K562 (cell line): ENCODE results near the gene SCAMP3. TPM values are rescaled to one million over a fixed set of nuclear protein-coding genes. Genes with fewer than 3 reads are reported as not detected.

ENCODE experiments used
- BACH1 ChIP-seq: fragments of 200-800 bp; sonication (Bioruptor generic); IDR thresholded peaks from 2 replicates; pipeline ENCODE4 v1.6.1; 2016; ENCODE audit warnings: missing genetic modification characterization, missing compliant biosample characterization
- BDP1 ChIP-seq: IDR thresholded peaks from 3 replicates; pipeline ENCODE4 v1.6.1; 2011; ENCODE audit not compliant: insufficient read length, insufficient read depth
- FOXP1 ChIP-seq: sonication (generic); formaldehyde crosslinking; IDR thresholded peaks from 2 replicates; pipeline ENCODE4 v1.8.0; 2022; ENCODE audit warnings: mild to moderate bottlenecking, missing genetic modification reagents
- GATAD2A ChIP-seq: fragments of 450-650 bp; IDR thresholded peaks from 2 replicates; pipeline ENCODE4 v1.6.1; 2017
- GTF2A2 ChIP-seq: IDR thresholded peaks from 2 replicates; pipeline ENCODE4 v1.6.1; 2016; ENCODE audit warnings: mild to moderate bottlenecking, missing genetic modification characterization, missing compliant biosample characterization
- LEF1 ChIP-seq: fragments of 450-650 bp; IDR thresholded peaks from 2 replicates; pipeline ENCODE4 v1.6.1; 2016; ENCODE audit warnings: mild to moderate bottlenecking
- NFIC ChIP-seq: fragments of 450-650 bp; IDR thresholded peaks from 2 replicates; pipeline ENCODE4 v1.6.1; 2017; ENCODE audit warnings: mild to moderate bottlenecking, inconsistent platforms
- NR4A1 ChIP-seq, 2 experiments: fragments of 250-450 bp in 1 of 2; fragments of 450-650 bp in 1 of 2; sonication (Bioruptor Pico) in 1 of 2; IDR thresholded peaks; 2 replicates each; pipeline versions ENCODE4 v1.4.0 to v1.6.1; 2016 to 2020; ENCODE audit warnings: mild to moderate bottlenecking in 2 of 2, missing compliant biosample characterization in 1 of 2, missing genetic modification characterization in 1 of 2, moderate library complexity in 1 of 2
- SMAD1 ChIP-seq: fragments of 150-350 bp; IDR thresholded peaks from 2 replicates; pipeline ENCODE4 v1.6.1; 2014; ENCODE audit warnings: low read length, low read depth; ENCODE audit not compliant: partially characterized antibody
- STAT5A ChIP-seq: IDR thresholded peaks from 2 replicates; pipeline ENCODE4 v1.6.1; 2012; ENCODE audit warnings: low read length, inconsistent platforms, borderline replicate concordance
- ZBTB1 ChIP-seq: sonication (generic); formaldehyde crosslinking; IDR thresholded peaks from 2 replicates; pipeline ENCODE4 v1.8.1; 2023; ENCODE audit warnings: missing genetic modification reagents, low read depth, mild to moderate bottlenecking, borderline replicate concordance
- ZNF217 ChIP-seq: sonication (generic); formaldehyde crosslinking; IDR thresholded peaks from 2 replicates; pipeline ENCODE4 v1.8.0; 2022; ENCODE audit warnings: mild to moderate bottlenecking, missing genetic modification reagents
- polyA plus RNA-seq, 8 experiments: library from polyadenylated mRNA; depleted of rRNA in 4 of 8; stranded (reverse) in 5 of 8; unstranded in 3 of 8; fragments of >200 nt; fragmentation: Nextera tagmentation in 2 of 8; fragmentation: Illumina TruSeq in 1 of 8; extraction: Ambion mirVana in 2 of 8; extraction: Trizol in 1 of 8; gene quantifications; 2 replicates each; pipeline versions ENCODE4 v1.2.1 to v1.2.3, GENCODE V29; 2011 to 2014; ENCODE audit warnings: inconsistent platforms in 1 of 8, missing spikeins in 1 of 8
- total RNA-seq, 7 experiments: library from RNA; depleted of rRNA in 6 of 7; stranded (reverse); fragments of >200 nt in 6 of 7; fragmentation: Illumina TruSeq in 2 of 7; extraction: Trizol in 2 of 7; gene quantifications; 2 replicates each; pipeline versions ENCODE4 v1.2.1 to v1.2.3, GENCODE V29; 2011 to 2021; ENCODE audit warnings: low replicate concordance in 1 of 7
- TF ChIP-seq, protein P1 (sequence below): fragments of 250-450 bp; sonication (Bioruptor Pico); IDR thresholded peaks from 2 replicates; pipeline ENCODE4 v1.4.0; 2020; ENCODE audit warnings: mild to moderate bottlenecking, moderate library complexity
- TF ChIP-seq, protein P2 (sequence below): sonication (generic); formaldehyde crosslinking; IDR thresholded peaks from 2 replicates; pipeline ENCODE4 v1.8.1; 2023; ENCODE audit warnings: mild to moderate bottlenecking, missing genetic modification reagents
- TF ChIP-seq, protein P3 (sequence below): IDR thresholded peaks from 3 replicates; pipeline ENCODE4 v1.6.1; 2011; ENCODE audit warnings: borderline replicate concordance, mild to moderate bottlenecking; ENCODE audit not compliant: insufficient read length, insufficient read depth
- TF ChIP-seq, protein P4 (sequence below), 2 experiments: fragments of 450-650 bp in 1 of 2; sonication (generic) in 1 of 2; formaldehyde crosslinking; conservative IDR thresholded peaks; 2 replicates each; pipeline versions ENCODE4 v1.4.0 to v1.8.1; 2020 to 2022; ENCODE audit warnings: mild to moderate bottlenecking in 1 of 2, missing genetic modification reagents in 1 of 2
- TF ChIP-seq, protein P5 (sequence below): conservative IDR thresholded peaks from 2 replicates; pipeline ENCODE4 v1.6.1; 2011; ENCODE audit warnings: low read depth, mild to moderate bottlenecking, low read length; ENCODE audit not compliant: control insufficient read depth
- TF ChIP-seq, protein P6 (sequence below): fragments of 450-650 bp; formaldehyde crosslinking; IDR thresholded peaks from 2 replicates; pipeline ENCODE4 v1.4.0; 2022; ENCODE audit warnings: missing genetic modification characterization

Gene SCAMP3
- total and polyA plus RNA-seq, 9 of the 15 experiments (the other 6 are each of a cell fraction or from before 2014, with no cell fraction given): 14.2 to 131 (median 86.1) TPM

DNA sequence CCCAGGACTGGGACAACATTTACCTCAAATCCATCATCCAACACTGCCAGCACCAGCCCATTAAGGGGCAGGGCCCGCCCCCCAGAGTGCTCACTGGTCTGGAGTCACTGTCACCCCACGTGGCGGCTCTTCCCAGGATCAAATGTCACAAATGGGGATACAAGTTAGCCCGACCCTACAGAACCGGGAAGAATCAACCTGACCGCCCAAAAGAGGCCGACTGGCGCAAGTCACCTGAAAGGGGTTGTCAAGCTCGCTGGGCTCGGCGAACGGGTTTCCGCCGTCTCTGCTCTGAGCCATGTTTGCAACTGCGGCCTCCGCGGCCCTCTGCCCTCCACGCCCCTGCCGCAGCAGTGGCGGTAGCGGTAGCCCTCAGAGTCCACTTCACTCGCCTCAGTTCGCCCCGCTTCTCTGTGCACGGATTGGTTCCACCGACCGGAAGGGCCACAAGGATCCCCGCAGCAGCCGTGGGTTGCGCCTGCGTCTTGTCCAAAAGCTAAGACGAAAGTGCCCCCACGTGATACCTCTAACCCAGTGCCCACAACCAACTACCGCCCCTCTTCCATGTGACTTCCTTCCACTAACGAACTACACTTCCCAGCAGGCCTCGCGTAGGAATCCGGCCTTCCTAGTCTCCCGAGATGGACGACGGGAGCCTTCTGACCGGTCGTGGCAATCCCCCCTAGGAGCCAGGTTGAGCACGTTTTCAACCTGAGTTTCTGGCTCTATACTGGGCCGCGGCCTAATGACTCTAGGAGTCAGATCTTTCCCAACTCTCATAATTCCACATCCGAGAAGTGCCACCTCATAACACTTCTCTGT is at the start of gene SCAMP3 (continued):
- TF ChIP-seq, protein P1, sequence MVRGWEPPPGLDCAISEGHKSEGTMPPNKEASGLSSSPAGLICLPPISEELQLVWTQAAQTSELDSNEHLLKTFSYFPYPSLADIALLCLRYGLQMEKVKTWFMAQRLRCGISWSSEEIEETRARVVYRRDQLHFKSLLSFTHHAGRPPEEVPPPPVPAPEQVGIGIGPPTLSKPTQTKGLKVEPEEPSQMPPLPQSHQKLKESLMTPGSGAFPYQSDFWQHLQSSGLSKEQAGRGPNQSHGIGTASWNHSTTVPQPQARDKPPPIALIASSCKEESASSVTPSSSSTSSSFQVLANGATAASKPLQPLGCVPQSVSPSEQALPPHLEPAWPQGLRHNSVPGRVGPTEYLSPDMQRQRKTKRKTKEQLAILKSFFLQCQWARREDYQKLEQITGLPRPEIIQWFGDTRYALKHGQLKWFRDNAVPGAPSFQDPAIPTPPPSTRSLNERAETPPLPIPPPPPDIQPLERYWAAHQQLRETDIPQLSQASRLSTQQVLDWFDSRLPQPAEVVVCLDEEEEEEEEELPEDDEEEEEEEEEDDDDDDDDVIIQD (CRISPR knock-in tag): no peak
- peak; percentile 91; the same call in 1 of the 2 replicates for TF ChIP-seq ZBTB1 (CRISPR knock-in tag)
- TF ChIP-seq, protein P2, sequence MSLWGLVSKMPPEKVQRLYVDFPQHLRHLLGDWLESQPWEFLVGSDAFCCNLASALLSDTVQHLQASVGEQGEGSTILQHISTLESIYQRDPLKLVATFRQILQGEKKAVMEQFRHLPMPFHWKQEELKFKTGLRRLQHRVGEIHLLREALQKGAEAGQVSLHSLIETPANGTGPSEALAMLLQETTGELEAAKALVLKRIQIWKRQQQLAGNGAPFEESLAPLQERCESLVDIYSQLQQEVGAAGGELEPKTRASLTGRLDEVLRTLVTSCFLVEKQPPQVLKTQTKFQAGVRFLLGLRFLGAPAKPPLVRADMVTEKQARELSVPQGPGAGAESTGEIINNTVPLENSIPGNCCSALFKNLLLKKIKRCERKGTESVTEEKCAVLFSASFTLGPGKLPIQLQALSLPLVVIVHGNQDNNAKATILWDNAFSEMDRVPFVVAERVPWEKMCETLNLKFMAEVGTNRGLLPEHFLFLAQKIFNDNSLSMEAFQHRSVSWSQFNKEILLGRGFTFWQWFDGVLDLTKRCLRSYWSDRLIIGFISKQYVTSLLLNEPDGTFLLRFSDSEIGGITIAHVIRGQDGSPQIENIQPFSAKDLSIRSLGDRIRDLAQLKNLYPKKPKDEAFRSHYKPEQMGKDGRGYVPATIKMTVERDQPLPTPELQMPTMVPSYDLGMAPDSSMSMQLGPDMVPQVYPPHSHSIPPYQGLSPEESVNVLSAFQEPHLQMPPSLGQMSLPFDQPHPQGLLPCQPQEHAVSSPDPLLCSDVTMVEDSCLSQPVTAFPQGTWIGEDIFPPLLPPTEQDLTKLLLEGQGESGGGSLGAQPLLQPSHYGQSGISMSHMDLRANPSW (CRISPR knock-in tag): no peak
- TF ChIP-seq, protein P3, sequence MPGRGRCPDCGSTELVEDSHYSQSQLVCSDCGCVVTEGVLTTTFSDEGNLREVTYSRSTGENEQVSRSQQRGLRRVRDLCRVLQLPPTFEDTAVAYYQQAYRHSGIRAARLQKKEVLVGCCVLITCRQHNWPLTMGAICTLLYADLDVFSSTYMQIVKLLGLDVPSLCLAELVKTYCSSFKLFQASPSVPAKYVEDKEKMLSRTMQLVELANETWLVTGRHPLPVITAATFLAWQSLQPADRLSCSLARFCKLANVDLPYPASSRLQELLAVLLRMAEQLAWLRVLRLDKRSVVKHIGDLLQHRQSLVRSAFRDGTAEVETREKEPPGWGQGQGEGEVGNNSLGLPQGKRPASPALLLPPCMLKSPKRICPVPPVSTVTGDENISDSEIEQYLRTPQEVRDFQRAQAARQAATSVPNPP: no peak
- no peak for TF ChIP-seq GTF2A2 (tag)
- TF ChIP-seq, protein P4, sequence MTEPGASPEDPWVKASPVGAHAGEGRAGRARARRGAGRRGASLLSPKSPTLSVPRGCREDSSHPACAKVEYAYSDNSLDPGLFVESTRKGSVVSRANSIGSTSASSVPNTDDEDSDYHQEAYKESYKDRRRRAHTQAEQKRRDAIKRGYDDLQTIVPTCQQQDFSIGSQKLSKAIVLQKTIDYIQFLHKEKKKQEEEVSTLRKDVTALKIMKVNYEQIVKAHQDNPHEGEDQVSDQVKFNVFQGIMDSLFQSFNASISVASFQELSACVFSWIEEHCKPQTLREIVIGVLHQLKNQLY (CRISPR knock-in tag; conservative IDR thresholded peaks at IDR 0.05): peak in 1 of 2 experiments; percentile 86; a peak in 2 of 4 replicates
- TF ChIP-seq, protein P5, sequence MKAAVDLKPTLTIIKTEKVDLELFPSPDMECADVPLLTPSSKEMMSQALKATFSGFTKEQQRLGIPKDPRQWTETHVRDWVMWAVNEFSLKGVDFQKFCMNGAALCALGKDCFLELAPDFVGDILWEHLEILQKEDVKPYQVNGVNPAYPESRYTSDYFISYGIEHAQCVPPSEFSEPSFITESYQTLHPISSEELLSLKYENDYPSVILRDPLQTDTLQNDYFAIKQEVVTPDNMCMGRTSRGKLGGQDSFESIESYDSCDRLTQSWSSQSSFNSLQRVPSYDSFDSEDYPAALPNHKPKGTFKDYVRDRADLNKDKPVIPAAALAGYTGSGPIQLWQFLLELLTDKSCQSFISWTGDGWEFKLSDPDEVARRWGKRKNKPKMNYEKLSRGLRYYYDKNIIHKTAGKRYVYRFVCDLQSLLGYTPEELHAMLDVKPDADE: peak; percentile 92
- TF ChIP-seq SMAD1: no peak
- no peak for TF ChIP-seq ZNF217 (CRISPR knock-in tag)
- no peak; the same call in 1 of the 2 replicates for TF ChIP-seq NFIC
- no peak for TF ChIP-seq LEF1
- TF ChIP-seq NR4A1 (CRISPR knock-in tag; IDR thresholded peaks at IDR 0.05): no peak
- TF ChIP-seq NR4A1 (tag; IDR thresholded peaks at IDR 0.05): no peak
- TF ChIP-seq GATAD2A: no peak
- TF ChIP-seq, protein P6, sequence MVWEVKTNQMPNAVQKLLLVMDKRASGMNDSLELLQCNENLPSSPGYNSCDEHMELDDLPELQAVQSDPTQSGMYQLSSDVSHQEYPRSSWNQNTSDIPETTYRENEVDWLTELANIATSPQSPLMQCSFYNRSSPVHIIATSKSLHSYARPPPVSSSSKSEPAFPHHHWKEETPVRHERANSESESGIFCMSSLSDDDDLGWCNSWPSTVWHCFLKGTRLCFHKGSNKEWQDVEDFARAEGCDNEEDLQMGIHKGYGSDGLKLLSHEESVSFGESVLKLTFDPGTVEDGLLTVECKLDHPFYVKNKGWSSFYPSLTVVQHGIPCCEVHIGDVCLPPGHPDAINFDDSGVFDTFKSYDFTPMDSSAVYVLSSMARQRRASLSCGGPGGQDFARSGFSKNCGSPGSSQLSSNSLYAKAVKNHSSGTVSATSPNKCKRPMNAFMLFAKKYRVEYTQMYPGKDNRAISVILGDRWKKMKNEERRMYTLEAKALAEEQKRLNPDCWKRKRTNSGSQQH (CRISPR knock-in tag): peak; percentile 81
- no peak for TF ChIP-seq BACH1 (tag)
- no peak; the same call in 1 of the 2 replicates for TF ChIP-seq STAT5A
- no peak for TF ChIP-seq BDP1
- TF ChIP-seq FOXP1 (CRISPR knock-in tag): peak; percentile 87; the same call in 1 of the 2 replicates
